SKM-1 (cell line): Measurements from ENCODE around the gene CAPN11.
"Not testable (repeated sequence)": the region's sequence is repeated elsewhere in the genome, so short reads cannot be mapped to it uniquely, and the experiment has no call there.

ENCODE experiments used
- DNase-seq: peaks from one replicate; lab custom pipeline; 2025; ENCODE audit not compliant: unreplicated experiment; lab: John Stamatoyannopoulos, UW

Gene CAPN11

GRCh38 chr6:44129841-44130322, 28.7 kb upstream of the CAPN11 start:
- DNase-seq, result no peak

- DNase-seq, result no peak
These were observed 26.7 kb upstream of the CAPN11 start for GRCh38 chr6:44131892-44132291.

GRCh38 chr6:44132476-44132875, 26.1 kb upstream of the CAPN11 start:
- DNase-seq, result no peak

- DNase-seq, result no peak
These were observed 25.4 kb upstream of the CAPN11 start for GRCh38 chr6:44133003-44133931.

GRCh38 chr6:44133981-44134711, 24.5 kb upstream of the CAPN11 start:
- DNase-seq, result no peak

GRCh38 chr6:44135173-44135758, 23.4 kb upstream of the CAPN11 start:
- DNase-seq, result no peak

GRCh38 chr6:44135875-44136274, 22.7 kb upstream of the CAPN11 start:
- DNase-seq, result no peak

GRCh38 chr6:44138717-44139350, 19.8 kb upstream of the CAPN11 start:
- no peak for DNase-seq

GRCh38 chr6:44139351-44139743, 19.3 kb upstream of the CAPN11 start:
- no peak for DNase-seq

GRCh38 chr6:44142835-44143234, 15.8 kb upstream of the CAPN11 start:
- DNase-seq, result no peak

- DNase-seq, result no peak
These were observed 14.9 kb upstream of the CAPN11 start for GRCh38 chr6:44143731-44144130.

GRCh38 chr6:44144536-44144935, 14.1 kb upstream of the CAPN11 start:
- DNase-seq, result not testable (repeated sequence)

- no peak for DNase-seq
These were observed 12.8 kb upstream of the CAPN11 start for GRCh38 chr6:44145839-44146238.

GRCh38 chr6:44146685-44147084, 11.9 kb upstream of the CAPN11 start:
- DNase-seq, result no peak

- DNase-seq, result no peak
These were observed 11.4 kb upstream of the CAPN11 start for GRCh38 chr6:44147256-44147655.

- DNase-seq, result no peak
These were observed 10.3 kb upstream of the CAPN11 start for GRCh38 chr6:44148306-44148705.

GRCh38 chr6:44149369-44150012, 9.1 kb upstream of the CAPN11 start:
- DNase-seq, result no peak

GRCh38 chr6:44150317-44150917, 8.2 kb upstream of the CAPN11 start:
- DNase-seq, result no peak

- peak; percentile 61 for DNase-seq
These were observed 7.1 kb upstream of the CAPN11 start for GRCh38 chr6:44151348-44152108.

GRCh38 chr6:44152109-44152461, 6.5 kb upstream of the CAPN11 start:
- no peak for DNase-seq
